HG03457 (cell line): ENCODE measurements around the gene QRFPR.
A peak's percentile ranks its signal among the peaks of the same experiment; 100 is the strongest.
"Not testable (repeated sequence)": the region's sequence is repeated elsewhere in the genome, so short reads cannot be mapped to it uniquely, and the experiment has no call there.

Experiments
- ATAC-seq: cut with Tn5 transposase; IDR thresholded peaks from one replicate; pipeline ENCODE4 v1.9.1; 2021; ENCODE audit warnings: moderate number of reproducible peaks; ENCODE audit not compliant: unreplicated experiment

Gene QRFPR

GRCh38 chr4:121340247-121340646 lies 40.6 kb downstream of the QRFPR start:
- ATAC-seq: no peak

GRCh38 chr4:121339824-121340223 lies 41.0 kb downstream of the QRFPR start:
- no peak for ATAC-seq

- no peak for ATAC-seq
Observed at GRCh38 chr4:121339307-121339706, 41.5 kb downstream of the QRFPR start.

GRCh38 chr4:121338518-121338917 lies 42.3 kb downstream of the QRFPR start:
- ATAC-seq: no peak

DNA sequence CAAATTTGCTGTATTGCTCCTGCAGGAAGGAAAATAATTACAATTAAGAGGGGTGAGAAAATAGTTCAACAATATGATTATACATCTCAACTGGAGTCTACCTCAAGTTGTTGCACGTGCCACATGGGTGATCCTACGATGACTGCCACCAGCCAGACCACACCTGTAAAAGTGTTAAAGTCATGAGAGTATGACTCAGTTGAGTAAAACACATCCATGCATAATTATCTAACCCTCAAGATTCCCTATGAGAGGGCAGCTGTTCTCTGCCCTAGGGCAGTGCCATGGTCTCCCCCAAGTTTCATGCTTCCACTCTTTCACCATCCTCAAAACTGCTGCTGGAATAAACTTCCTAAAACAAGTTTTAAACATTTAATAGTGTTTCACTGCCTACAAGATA lies 44.1 kb downstream of the QRFPR start:
- ATAC-seq: no peak

DNA sequence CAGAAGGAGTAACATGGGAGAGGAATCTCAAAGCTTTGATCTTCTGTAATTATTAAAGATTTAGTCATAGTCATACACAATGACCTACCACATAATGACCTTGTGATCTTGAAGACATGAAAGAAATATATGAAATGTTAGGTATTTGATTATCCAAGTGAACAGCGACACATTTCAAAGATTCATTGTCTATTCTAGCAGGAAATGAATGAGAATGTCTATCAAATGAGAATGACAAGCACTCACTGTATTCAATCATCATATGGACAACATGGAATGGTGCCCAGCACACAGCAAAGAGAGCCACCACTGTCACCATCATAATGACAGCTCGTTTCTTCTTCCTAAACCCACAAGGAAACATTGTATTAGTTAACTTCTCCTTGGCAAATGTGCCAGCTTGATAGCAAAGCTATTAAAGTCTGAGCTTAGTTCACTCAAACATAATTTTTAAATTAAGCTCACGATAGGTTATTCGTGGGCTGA lies 50.6 kb downstream of the QRFPR start:
- no peak for ATAC-seq

GRCh38 chr4:121326597-121326996 lies 54.2 kb downstream of the QRFPR start:
- ATAC-seq: no peak

DNA sequence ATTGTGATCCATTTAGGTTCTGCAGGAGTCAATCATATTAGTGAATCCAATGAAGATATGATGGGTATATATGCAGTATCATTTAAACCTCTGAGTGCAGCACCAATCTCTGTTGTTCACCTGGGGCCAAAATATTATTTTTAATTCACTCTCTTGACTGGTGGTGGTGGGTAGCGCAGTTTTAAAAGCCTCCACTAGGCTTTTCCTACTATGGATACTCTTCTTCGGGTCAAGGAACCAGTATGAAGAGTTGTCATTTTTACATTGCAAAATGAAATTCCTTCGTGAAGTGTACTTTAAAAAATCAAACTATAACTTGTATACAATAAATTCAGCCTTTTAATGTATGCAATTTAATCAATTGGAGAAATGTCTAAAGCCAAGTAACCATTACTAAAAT lies 56.5 kb downstream of the QRFPR start:
- ATAC-seq: no peak

DNA sequence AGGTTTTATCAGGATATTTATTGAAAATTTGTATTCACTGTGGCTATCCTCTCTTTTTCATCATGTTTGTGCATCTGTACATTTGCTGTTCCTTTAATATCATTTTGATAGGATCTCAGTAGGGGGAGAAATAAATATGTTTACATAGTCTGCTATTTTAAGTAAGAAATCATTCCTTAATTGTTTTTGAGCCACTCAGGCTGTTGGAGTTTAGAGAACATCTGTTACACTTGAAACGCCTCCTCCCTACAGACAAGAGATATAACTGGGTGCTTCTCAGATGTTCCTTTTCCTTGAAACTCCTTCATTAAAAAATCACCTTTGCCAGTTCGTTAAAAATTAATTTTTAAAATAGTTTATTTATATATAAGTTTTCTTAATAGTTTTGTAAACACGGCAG lies 59.4 kb downstream of the QRFPR start:
- no peak for ATAC-seq

DNA sequence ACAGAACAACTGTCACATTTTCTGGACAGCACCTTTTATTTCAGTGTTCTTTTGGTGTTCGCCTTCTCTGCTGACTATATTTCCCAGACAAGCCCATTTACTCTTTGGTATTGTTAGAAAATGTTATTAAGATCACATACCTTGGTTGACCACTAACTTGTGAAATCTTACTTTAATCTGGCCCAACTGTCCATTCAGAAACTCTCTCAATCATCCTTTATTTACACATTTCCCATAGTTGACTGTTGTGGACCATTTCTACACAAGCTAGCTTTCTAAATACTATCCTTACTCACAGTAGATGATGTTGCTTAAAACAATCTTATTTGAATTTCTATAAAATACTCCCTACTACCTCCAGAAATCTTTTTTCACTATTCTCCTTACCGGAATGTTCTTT lies 64.7 kb downstream of the QRFPR start:
- ATAC-seq: no peak

GRCh38 chr4:121313430-121313829 lies 67.4 kb downstream of the QRFPR start:
- ATAC-seq: not testable (repeated sequence)

- ATAC-seq: no peak
Observed at GRCh38 chr4:121308828-121309227, 72.0 kb downstream of the QRFPR start.

GRCh38 chr4:121308328-121308663 lies 72.5 kb downstream of the QRFPR start:
- ATAC-seq: no peak

DNA sequence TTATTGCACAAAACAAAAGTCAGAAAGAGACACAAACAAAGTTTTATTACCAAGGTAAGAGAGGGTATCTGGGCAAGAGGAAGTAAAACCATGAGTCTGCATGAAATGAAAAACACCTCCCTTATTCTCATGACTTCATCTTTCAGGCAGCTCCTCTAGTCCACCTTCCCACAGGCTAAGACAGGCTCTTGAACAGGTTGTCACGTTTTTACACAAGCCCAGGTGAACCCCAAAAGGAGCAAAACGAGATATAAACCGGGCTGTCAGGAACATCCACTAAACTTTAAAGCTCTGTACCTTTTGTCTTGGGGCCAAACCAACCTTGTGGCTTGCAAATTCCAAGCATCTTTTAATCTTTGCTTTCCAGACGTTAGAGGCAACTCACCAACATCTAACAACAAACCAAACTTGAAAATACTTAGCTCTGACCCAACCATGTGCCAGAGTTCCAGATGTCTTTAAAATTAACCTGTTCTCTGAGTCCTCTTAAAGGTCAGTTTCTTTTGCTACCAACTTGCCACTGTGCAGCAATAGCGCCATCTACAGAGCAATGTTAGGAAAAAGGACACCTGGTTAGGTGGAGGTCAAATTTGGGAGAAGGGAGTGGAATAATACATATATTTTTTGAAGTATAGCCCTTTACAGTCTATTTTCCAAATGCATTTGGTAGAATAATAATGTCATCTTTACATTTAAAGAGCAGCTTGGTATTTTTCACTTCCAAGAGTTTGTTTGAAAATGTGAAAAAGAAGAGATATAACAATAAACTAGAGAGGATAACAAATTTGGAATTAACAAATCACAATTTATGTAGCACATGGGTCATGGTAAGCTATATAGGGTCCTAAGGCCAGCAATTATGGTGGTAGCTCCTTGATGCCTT lies 73.1 kb downstream of the QRFPR start:
- peak; percentile 88 for ATAC-seq

- ATAC-seq: no peak
Observed at GRCh38 chr4:121306931-121307330, 73.9 kb downstream of the QRFPR start.

DNA sequence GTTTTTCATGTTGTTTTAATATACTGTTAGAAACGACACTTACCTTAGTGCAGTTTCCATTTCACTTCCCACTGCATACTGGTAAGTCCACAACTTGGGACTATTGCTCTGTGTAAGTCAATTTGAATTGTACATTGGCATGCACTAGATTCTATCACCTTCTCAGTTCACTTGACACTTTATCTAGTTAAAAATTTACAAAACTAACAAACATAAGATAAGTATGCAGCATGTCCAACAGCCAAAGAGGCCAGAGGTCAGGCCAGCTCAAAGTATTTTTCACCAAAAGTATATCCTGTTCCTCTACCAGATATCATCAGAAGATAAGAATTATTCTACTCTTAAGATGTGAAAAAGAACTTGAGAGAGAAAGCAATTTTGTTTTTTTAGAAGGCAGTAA lies 75.9 kb downstream of the QRFPR start:
- no peak for ATAC-seq

GRCh38 chr4:121299367-121299766 lies 81.5 kb downstream of the QRFPR start:
- ATAC-seq: no peak

DNA sequence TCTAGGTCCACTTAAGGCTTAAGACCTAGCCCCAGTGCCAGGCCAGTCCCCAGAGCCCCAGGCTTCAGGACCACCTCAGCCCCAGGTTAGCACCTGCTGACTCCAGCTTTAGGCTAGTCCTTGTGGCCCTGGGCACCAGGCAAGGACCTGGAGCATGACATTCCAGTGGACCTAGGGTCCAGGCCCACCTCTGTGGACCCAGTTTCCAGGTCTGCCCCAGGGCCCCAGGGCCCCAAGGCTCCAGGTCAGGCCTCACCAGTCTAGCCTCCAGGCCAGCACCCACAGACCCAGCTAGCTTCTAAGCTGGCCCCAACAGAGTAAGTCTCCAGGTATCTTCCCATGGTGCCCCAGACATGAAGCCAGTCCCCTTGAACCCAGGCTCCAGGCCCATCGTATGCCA lies 97.5 kb downstream of the QRFPR start:
- ATAC-seq: no peak

GRCh38 chr4:121280425-121280824 lies 100.4 kb downstream of the QRFPR start:
- ATAC-seq: no peak

GRCh38 chr4:121278811-121279368 lies 101.9 kb downstream of the QRFPR start:
- ATAC-seq: peak; percentile 87
